GM04504 (cell line): ENCODE data around the gene PJA1.

Experiments used
- DNase-seq: peaks from one replicate; pipeline ENCODE4 v3.0.0-alpha.2; 2012; ENCODE audit warnings: low read depth

Gene PJA1

GRCh38 chrX:69142788-69143469, 22.3 kb downstream of the PJA1 start:
- no peak for DNase-seq

DNA sequence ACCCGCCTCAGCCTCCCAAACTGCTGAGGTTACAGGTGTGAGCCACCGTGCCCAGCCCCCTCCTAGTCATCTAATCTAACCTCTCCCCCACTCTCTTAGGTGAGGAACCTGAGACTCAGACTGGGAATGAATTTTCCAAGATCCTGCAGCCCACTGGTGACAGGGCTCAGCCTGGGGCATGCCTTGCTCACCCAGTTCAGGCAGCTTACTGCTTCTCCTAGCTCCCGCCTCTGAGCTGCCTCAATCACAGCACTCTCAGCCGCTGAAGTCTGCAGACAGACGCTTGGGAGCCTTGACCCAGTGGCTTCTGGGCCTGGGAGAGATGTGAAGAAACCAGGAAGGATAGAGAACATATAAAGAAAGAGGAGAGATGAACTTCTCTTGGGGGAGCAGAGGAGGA, 24.4 kb downstream of the PJA1 start:
- DNase-seq = no peak

DNA sequence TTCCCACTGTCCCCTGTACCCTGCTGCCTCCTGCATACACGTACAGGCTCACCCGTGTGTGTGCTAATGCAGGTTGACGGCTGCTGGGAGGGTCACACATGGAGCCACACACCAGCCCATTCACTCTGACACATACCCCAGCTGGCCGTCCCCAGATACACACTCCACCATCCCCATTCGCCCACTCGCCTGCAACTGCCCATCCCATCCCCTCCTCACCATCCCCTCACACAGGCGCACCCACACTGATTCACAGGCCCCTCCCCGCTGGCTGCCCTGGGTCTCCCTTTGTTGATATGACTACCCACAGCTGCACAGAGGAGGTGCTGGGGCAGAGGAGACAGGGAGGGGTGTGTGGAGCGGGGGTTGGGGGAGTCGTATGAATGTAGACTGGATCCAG, 25.7 kb downstream of the PJA1 start:
- no peak for DNase-seq

DNA sequence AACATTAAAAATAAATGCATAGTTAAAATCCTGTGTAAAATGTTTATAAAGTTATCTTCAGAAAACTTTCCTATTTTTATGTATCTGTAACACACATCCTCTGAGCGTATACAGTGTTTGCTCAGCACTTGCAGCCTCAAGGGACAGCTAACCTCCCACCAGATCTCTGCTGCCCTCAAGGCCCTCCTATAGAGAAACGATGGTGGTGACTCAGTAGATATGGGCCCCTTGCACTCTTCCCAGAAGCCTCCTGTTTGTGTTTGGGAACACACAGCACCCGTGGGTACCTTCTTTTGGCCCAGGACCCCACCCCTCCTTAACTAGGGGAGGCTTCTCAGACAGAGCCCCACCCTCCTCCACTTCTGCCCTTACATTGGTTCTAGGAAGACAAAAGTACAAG, 26.7 kb downstream of the PJA1 start:
- no peak for DNase-seq

- DNase-seq = no peak
Measured at GRCh38 chrX:69138118-69138390, 27.2 kb downstream of the PJA1 start.

DNA sequence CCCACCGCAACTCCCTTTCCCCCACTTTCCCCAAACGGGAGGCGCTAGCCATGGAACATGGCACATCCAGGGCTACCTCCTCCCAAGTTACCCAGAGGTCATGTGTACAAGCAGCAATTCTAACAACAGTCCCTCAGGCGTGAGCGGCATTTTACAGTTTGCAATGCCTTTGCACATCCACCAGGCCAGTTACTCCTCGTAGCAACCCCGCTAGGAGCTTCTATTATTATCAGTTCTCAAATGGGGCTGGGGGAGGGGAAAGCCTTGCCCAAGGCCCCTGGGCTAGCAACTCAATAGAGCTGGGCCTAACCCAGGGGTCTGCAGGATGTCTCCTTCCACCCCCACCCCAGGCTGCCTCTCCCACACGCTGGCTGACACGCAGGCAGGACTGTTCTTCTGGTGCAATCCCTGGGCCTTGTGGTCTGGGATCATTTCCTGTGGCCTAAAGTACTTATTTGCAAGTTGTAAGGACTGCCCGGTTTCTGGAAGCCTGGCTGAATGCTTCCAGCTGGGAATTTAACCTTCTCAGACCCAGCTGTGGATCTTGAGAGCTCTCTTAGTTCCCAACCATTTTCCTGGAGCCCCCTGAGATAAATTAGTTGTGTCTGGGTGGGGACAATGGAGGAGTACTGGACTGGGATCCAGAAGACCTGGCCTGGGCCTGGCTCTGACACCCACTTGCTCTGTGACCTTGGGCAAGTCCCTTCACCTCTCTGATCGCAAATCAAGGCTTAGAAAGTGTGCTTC, 27.7 kb downstream of the PJA1 start:
- peak; percentile 54 for DNase-seq

DNA sequence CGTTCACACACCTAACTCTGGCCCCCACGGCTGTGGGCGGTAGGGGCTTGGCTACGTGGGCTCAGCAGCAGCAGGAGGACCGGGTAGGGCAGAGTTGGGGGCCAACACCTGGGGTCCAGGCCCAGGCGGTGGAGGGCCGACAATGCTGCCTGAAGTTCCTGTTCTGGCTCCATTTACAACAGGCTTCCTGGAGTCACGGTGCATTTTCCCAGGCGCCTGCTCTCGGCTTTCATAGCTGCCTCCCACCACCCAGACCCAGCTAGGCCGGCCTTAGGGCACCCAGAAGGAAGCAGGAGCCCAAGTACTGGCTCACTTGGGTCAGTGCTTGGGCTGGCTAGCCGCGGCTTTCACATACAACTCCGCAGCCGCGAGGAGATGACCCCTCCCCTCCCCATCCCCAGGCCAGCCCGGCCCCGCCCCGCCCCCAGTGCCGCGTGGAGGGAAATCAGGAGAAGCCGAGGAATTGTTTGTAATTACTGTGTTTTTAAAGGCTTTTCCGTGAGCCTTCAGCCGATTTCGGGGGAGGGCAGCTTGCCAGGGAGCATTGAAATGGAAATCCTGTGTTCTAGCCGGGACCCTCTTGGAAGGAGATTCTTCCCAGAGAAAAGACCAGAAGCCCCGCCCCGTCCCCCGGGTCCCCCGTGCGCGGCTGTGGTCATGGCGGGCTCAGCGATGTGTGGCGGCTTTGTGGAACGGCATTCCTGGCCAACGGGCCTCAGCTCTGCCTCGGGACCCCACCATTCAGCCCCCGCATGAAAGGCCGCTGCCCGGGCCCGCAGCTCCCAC, 28.5 kb downstream of the PJA1 start:
- DNase-seq = no peak

DNA sequence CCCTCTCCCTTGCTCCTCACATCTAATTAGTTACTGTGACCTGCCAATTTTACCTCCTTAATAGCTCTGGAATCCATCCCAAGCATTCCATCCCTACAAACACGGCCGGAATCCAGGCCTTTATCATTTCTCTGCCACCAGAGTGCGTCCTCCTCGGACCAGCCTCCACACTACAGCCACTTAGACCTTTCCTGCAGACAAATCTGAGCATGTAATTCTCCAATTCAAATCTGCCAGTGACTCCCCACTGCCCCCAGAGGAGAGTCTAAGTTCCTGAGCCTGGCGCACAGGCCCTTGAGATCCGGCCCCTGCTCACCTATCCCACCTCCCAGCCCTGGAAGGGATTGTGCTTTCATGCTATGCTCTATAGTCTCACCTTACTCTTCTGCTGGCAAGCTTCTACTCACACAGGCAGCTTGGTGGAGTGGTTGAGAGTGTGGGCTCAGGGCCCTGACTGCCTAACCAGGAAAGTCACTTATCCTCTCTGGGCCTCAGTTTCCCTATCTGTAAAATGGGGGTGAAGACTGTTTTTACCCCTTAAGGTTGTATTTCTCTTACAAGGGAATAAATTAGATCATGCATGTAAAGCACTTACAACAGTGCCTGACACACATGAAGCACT, 31.2 kb downstream of the PJA1 start:
- DNase-seq = peak; percentile 53

GRCh38 chrX:69131886-69132285, 33.4 kb downstream of the PJA1 start:
- DNase-seq = no peak

GRCh38 chrX:69130439-69130838, 34.8 kb downstream of the PJA1 start:
- no peak for DNase-seq

DNA sequence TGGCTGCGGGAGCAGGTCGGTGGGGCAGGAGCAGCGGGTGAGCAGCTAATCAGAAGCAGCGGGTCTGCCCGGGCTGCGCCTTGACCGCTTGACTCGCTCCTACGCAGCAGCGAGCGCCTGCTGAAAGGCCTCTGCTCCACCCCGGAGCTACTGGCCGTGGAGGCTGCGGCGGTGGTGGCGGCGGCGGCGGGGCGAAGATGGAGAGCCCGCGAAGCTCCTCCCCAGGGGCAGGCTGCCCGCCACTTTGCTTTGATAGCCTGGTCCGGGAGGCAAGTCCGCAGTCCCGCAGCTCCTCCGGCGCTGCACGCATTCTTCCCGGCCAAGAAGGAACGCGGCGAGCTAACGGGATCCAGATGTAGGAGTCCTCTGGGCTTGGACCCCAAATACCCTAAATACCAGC, 36.7 kb downstream of the PJA1 start:
- DNase-seq = no peak

DNA sequence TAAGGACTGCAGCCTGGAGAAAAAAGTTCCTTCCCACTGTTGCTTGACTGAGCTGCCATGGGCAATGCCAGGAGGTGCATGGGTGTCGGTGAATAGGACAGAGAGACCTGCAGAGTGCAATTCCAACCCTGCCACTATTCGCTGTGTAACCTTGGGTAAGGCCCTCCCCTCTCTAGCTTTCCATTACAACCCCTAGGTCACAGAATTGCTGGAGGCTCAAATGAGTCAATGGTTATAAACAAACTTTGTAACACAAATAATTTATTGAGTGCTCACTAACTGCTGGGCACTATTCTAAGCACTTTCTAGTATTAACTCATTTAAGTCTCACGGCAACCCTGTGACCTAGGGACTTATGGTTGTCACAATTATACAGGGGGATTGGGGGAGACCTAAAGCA, 37.8 kb downstream of the PJA1 start:
- no peak for DNase-seq

DNA sequence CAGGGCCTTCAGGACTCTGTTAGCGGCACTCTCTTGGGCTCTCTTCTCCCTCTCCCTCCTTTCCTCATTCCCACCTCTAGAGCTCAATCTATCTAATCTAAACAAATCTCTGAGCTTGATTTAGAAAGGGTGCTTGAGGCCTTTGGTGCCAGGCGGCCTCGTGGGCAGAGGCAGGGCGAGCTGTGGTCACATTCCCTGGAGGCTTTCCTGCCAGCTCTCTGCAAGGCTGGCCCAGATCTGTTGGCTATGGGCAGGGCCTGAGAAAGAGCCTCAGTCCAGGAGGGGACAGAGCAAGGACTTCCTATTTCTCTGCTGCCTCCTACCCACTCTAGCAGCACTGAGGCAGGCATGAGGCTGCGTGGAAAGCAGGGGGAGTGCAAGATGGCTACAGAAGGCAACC, 38.6 kb downstream of the PJA1 start:
- no peak for DNase-seq

GRCh38 chrX:69125094-69125493, 40.2 kb downstream of the PJA1 start:
- no peak for DNase-seq

- no peak for DNase-seq
Measured at GRCh38 chrX:69124108-69124507, 41.1 kb downstream of the PJA1 start.

GRCh38 chrX:69123481-69123880, 41.8 kb downstream of the PJA1 start:
- no peak for DNase-seq

DNA sequence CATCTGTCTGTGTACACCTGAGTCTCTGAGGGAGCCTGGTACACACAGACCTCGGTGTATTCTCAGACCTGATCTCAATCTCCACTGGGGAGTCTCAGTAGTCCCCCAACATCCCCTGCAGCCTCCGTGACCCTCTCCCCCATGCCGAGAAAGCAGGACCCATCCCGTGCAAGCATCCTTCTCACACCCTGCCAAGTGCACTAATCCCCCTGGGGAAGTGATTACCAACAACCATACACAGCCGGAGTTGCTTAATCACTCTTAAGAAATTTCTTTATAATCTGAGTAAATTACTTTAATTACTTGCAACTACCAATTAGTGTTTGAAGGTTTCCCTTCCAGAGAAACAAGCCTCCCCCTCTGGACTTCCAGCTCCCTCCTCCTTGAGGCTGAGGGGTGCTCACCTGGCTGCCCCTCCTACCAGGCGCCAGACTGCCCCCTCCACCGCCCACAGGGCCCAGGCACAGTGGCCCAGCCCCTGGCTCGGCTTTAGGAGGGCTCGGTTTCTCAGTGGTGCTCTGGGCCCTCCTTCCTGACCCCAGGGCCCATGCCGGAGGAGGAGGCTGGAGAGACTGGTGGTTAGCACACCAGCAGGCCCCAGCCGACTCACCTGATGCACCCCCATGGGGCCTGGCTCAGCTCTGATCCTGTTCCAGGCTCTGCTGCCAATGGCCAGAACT, 43.8 kb downstream of the PJA1 start:
- no peak for DNase-seq

DNA sequence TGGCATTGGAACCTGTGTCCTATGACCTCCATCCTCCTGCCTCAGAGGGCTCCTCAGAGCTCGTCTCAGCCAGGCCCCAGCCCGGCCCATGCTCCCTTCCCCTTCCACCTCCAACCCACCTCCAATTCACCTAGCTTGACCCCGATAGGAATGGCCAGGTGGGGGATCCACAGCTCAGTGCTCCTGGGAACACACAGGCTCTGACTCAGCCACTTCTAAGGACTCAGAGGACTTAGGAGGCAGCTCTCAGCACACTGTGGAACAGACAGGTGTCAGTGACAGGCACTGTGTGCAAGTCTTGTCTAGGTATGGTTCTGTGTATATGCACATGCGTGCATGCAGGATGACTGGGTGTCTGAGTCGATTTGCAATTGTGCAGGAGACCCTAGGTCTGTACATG, 44.8 kb downstream of the PJA1 start:
- DNase-seq = no peak

- DNase-seq = no peak
Measured at GRCh38 chrX:69119122-69119521, 46.1 kb downstream of the PJA1 start.

- DNase-seq = no peak
Measured at GRCh38 chrX:69117876-69118526, 47.3 kb downstream of the PJA1 start.

GRCh38 chrX:69116077-69116476, 49.2 kb downstream of the PJA1 start:
- DNase-seq = no peak

DNA sequence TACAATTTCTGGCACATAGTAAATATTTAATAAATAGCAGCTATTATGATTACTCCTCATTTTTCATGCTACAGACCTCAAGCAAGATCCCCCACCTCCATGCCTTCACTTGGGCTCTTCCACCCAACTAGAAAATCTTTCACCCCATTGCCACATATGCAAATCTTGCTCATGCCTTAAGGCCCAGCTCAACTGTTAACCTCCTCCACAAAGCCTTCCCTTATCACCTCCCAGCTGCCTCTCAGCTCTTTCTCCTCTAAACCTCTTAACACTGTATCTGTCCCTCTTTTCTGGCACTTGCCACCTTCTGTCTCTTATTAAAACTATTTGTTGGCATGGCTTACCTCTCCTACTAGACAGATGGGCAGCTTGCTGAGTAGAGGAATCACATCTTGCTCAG, 51.5 kb downstream of the PJA1 start:
- DNase-seq = no peak
